ENCODE measurements around the gene ATL1.

ATL1 gene

DNA sequence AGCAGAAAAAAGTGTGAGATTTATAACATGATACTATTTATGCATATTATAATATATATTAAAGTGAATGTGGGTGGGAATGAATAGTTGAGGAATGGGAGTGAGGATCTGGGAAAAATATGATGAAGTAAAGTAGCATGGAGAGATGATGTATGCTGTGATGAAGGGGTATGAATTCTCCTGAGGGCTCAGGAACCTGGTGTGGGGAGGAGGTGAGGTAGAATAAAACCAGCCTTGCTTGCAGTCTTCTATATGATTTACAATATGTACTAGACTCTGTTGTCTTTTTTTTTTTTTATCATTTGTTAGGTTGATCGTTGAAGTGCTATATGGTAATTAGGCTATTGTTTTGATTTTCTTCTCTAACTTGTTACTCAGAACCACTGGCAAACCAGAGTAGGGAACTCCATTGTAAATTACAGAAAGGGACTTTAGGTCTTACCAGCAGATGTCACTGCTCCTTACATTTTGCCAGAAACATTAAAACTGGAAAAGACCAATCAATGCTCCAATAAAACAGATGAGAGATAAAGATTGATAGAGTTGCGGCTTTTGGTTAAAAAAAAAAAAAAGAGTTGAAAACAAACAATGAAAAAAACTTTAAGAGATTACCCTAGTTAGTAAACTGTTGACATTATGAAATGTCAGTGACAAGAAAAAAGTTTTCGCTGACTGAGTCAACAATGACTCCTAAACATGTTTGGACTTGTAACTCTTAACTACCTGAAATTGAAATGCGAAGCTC lies 39.9 kb downstream of the ATL1 start:
- TF ChIP-seq, protein P1, sequence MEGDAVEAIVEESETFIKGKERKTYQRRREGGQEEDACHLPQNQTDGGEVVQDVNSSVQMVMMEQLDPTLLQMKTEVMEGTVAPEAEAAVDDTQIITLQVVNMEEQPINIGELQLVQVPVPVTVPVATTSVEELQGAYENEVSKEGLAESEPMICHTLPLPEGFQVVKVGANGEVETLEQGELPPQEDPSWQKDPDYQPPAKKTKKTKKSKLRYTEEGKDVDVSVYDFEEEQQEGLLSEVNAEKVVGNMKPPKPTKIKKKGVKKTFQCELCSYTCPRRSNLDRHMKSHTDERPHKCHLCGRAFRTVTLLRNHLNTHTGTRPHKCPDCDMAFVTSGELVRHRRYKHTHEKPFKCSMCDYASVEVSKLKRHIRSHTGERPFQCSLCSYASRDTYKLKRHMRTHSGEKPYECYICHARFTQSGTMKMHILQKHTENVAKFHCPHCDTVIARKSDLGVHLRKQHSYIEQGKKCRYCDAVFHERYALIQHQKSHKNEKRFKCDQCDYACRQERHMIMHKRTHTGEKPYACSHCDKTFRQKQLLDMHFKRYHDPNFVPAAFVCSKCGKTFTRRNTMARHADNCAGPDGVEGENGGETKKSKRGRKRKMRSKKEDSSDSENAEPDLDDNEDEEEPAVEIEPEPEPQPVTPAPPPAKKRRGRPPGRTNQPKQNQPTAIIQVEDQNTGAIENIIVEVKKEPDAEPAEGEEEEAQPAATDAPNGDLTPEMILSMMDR (conservative IDR thresholded peaks at IDR 0.05; ENCODE audit: low read depth, low read length) = peak; percentile 53
- H2AFZ ChIP-seq (ENCODE audit: low read depth) = no peak overlapping the region
- H3K4me1 ChIP-seq (ENCODE audit: low read depth, poor library complexity, severe bottlenecking) = peaks cover 9% of the 10 kb centered on the region
- no peak overlapping the region for H3K27ac ChIP-seq
- no peaks in the 10 kb centered on the region for H3K27me3 ChIP-seq (ENCODE audit: insufficient read depth, low read depth)
- no peaks in the 10 kb centered on the region for H4K20me1 ChIP-seq (ENCODE audit: insufficient read depth)
- no peaks in the 10 kb centered on the region for H3K36me3 ChIP-seq (ENCODE audit: insufficient read depth)
- no peaks in the 10 kb centered on the region for H3K79me2 ChIP-seq (ENCODE audit: insufficient read depth, low read depth)
- no peak overlapping the region for H3K4me3 ChIP-seq (IDR thresholded peaks at IDR 0.05; ENCODE audit: insufficient read depth, low read depth, low read length)
- H3K4me2 ChIP-seq = no peak overlapping the region
- no peak overlapping the region for H3K9ac ChIP-seq

DNA sequence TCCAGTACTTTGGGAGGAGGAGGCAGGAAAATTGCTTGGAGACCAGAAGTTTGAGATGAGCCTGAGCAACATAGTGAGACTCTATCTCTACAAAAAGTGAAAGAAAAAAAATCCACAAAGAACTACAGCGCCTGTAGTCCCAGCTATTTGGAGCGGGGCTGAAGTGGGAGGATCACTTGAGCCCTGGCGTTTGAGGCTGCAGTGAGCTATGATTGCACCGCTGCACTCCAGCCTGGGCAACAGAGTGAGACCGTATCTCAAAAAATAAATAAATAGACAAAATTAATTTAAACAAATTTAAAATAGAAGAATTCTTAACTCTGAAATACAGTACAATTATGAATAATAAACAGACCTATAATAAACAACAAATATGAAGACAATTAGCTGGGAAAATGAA lies 40.9 kb downstream of the ATL1 start:
- Histone ChIP-seq H2AFZ (ENCODE audit: low read depth) (no peak overlapping the region), H3K9ac (no peak overlapping the region), H3K27ac (no peak overlapping the region)

DNA sequence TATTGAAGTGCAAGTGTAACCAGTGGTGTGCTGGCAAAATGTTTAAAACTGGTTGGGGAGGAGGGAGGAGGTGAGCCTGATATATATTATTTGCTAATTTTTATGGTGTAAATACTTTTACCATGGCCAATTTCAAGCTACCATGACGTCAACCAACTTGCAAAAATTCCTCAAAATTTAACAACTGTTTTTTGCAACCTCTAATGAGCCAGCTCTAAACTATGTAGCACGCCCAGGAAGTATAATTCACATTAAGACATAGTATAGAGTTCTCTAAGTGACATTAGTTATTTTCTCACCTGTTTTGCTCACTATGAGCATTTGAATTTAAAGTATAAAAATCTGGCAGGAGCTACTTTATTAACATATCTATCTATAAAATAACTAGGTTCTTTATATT lies 41.4 kb downstream of the ATL1 start:
- Histone ChIP-seq H3K4me2 (no peak overlapping the region), H3K79me2 (ENCODE audit: insufficient read depth, low read depth) (no peaks in the 10 kb centered on the region), H4K20me1 (ENCODE audit: insufficient read depth) (no peaks in the 10 kb centered on the region), H3K27ac (no peak overlapping the region), H3K4me1 (ENCODE audit: low read depth, poor library complexity, severe bottlenecking) (peaks cover 24% of the 10 kb centered on the region), H3K9ac (no peak overlapping the region), H3K27me3 (ENCODE audit: insufficient read depth, low read depth) (no peaks in the 10 kb centered on the region), H2AFZ (ENCODE audit: low read depth) (no peak overlapping the region), H3K36me3 (ENCODE audit: insufficient read depth) (no peaks in the 10 kb centered on the region), H3K4me3 (IDR thresholded peaks at IDR 0.05; ENCODE audit: insufficient read depth, low read depth, low read length) (no peak overlapping the region)
- TF ChIP-seq, protein P1 (conservative IDR thresholded peaks at IDR 0.05; ENCODE audit: low read depth, low read length) = no peak

More for the DNA sequence above, 40.9 kb downstream of the ATL1 start:
- H4K20me1 ChIP-seq (ENCODE audit: insufficient read depth) = no peaks in the 10 kb centered on the region
- no peaks in the 10 kb centered on the region for H3K27me3 ChIP-seq (ENCODE audit: insufficient read depth, low read depth)
- no peaks in the 10 kb centered on the region for H3K79me2 ChIP-seq (ENCODE audit: insufficient read depth, low read depth)
- no peak overlapping the region for H3K4me2 ChIP-seq
- no peak overlapping the region for H3K4me3 ChIP-seq (IDR thresholded peaks at IDR 0.05; ENCODE audit: insufficient read depth, low read depth, low read length)
- peaks cover 18% of the 10 kb centered on the region for H3K4me1 ChIP-seq (ENCODE audit: low read depth, poor library complexity, severe bottlenecking)
- TF ChIP-seq, protein P1 (conservative IDR thresholded peaks at IDR 0.05; ENCODE audit: low read depth, low read length) = no peak
- H3K36me3 ChIP-seq (ENCODE audit: insufficient read depth) = no peaks in the 10 kb centered on the region

DNA sequence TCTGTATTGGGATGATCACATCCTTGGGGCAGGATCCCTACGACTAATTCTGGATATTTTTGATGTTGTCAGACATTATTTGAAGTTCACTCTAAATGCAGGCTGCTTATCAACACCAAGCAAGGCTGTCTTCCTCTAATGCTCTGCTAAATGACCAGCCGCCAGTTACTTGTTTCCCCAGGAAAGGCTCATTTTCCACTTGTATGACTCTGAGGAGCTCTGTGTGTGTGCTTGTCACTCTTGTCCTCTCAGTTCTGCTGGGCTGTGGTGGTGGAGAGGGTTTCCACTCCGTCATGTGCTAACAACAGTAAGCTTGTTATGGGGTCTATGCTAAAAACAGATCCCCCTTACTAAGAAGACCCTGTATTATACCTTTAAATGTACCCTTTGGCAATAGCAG lies 42.1 kb downstream of the ATL1 start:
- peaks cover 30% of the 10 kb centered on the region for H3K4me1 ChIP-seq (ENCODE audit: low read depth, poor library complexity, severe bottlenecking)
- H2AFZ ChIP-seq (ENCODE audit: low read depth) = no peak overlapping the region
- H4K20me1 ChIP-seq (ENCODE audit: insufficient read depth) = no peaks in the 10 kb centered on the region
- no peaks in the 10 kb centered on the region for H3K79me2 ChIP-seq (ENCODE audit: insufficient read depth, low read depth)
- no peaks in the 10 kb centered on the region for H3K27me3 ChIP-seq (ENCODE audit: insufficient read depth, low read depth)
- H3K4me2 ChIP-seq = no peak overlapping the region
- TF ChIP-seq, protein P1 (conservative IDR thresholded peaks at IDR 0.05; ENCODE audit: low read depth, low read length) = no peak
- H3K27ac ChIP-seq = no peak overlapping the region
- H3K4me3 ChIP-seq (IDR thresholded peaks at IDR 0.05; ENCODE audit: insufficient read depth, low read depth, low read length) = no peak overlapping the region
- no peaks in the 10 kb centered on the region for H3K36me3 ChIP-seq (ENCODE audit: insufficient read depth)
- H3K9ac ChIP-seq = no peak overlapping the region
